HEK293 (cell line): ENCODE data around the gene UNC93A.

Experiments used
- CTCF ChIA-PET: fragments of 350-600 bp; formaldehyde crosslinking; extraction: SDS; loops from one replicate; lab custom pipeline; 2021; ENCODE audit warnings: antibody characterized with exemption; lab: Yijun Ruan, JAX
- POLR2A ChIA-PET: fragments of 300-600 bp; formaldehyde crosslinking; extraction: SDS; loops from one replicate; lab custom pipeline; 2020; ENCODE audit warnings: antibody characterized with exemption, inconsistent platforms; lab: Yijun Ruan, JAX
- H3K27ac ChIP-seq: fragments of 200-500 bp; sonication (Bioruptor generic); 2 replicates; pipeline ENCODE4 v1.5.1; 2014; ENCODE audit warnings: low read depth, low read length, control low read depth, inconsistent platforms; ENCODE audit errors: extremely low read depth
- H3K36me3 ChIP-seq, 2 experiments: fragments of 200-500 bp in 1 of 2; sonication (Bioruptor generic) in 1 of 2; 1 replicate in 1 of 2; 2 replicates in 1 of 2; pipeline ENCODE4 v1.5.1; 2014 to 2017; ENCODE audit warnings: inconsistent platforms in 2 of 2, low read length in 2 of 2; ENCODE audit not compliant: control insufficient read depth in 2 of 2, insufficient read depth in 1 of 2
- H3K4me1 ChIP-seq: fragments of 200-500 bp; sonication (Bioruptor generic); 2 replicates; pipeline ENCODE4 v1.5.1; 2014; ENCODE audit warnings: mild to moderate bottlenecking, low read length, inconsistent platforms; ENCODE audit not compliant: control insufficient read depth, insufficient read depth
- H3K4me3 ChIP-seq: 2 replicates; pipeline ENCODE4 v1.5.1; 2011; ENCODE audit warnings: low read depth, mild to moderate bottlenecking, control low read depth, low read length, moderate library complexity
- H3K9me3 ChIP-seq: fragments of 200-500 bp; sonication (Bioruptor generic); 2 replicates; pipeline ENCODE4 v1.5.1; 2014; ENCODE audit warnings: low read depth, low read length, inconsistent platforms; ENCODE audit not compliant: control insufficient read depth, insufficient read depth
- BCL6B ChIP-seq: fragments of 450-650 bp; formaldehyde crosslinking; IDR thresholded peaks from 2 replicates; pipeline ENCODE4 v1.5.1; 2017; ENCODE audit warnings: missing biosample characterization, missing genetic modification characterization
- HOXD13 ChIP-seq: sonication (generic); formaldehyde crosslinking; IDR thresholded peaks from 2 replicates; pipeline ENCODE4 v1.8.0; 2022; ENCODE audit warnings: missing genetic modification reagents, borderline replicate concordance
- KLF1 ChIP-seq: fragments of 450-650 bp; formaldehyde crosslinking; IDR thresholded peaks from 2 replicates; pipeline ENCODE4 v1.5.1; 2016; ENCODE audit warnings: missing biosample characterization, missing genetic modification characterization
- PATZ1 ChIP-seq: fragments of 450-650 bp; formaldehyde crosslinking; IDR thresholded peaks from 2 replicates; pipeline ENCODE4 v1.5.1; 2016; ENCODE audit warnings: missing biosample characterization, missing genetic modification characterization
- PRDM1 ChIP-seq: fragments of 450-650 bp; formaldehyde crosslinking; IDR thresholded peaks from 2 replicates; pipeline ENCODE4; 2016; ENCODE audit warnings: missing biosample characterization, missing genetic modification characterization
- PRDM6 ChIP-seq: fragments of 450-650 bp; formaldehyde crosslinking; IDR thresholded peaks from 2 replicates; pipeline ENCODE4 v1.5.1; 2017; ENCODE audit warnings: missing biosample characterization, missing genetic modification characterization
- ZBTB6 ChIP-seq: fragments of 450-650 bp; formaldehyde crosslinking; IDR thresholded peaks from 2 replicates; pipeline ENCODE4 v1.5.1; 2017; ENCODE audit warnings: missing biosample characterization, missing genetic modification characterization
- ZFP41 ChIP-seq: fragments of 450-650 bp; formaldehyde crosslinking; IDR thresholded peaks from 2 replicates; pipeline ENCODE4 v1.5.1; 2016; ENCODE audit warnings: missing biosample characterization, missing genetic modification characterization, borderline replicate concordance
- ZIC2 ChIP-seq: fragments of 450-650 bp; formaldehyde crosslinking; IDR thresholded peaks from 2 replicates; pipeline ENCODE4 v1.5.1; 2016; ENCODE audit warnings: missing biosample characterization, missing genetic modification characterization
- ZNF140 ChIP-seq: fragments of 450-650 bp; formaldehyde crosslinking; IDR thresholded peaks from 2 replicates; pipeline ENCODE4 v1.5.1; 2016; ENCODE audit warnings: missing biosample characterization, missing genetic modification characterization
- ZNF184 ChIP-seq: fragments of 450-650 bp; IDR thresholded peaks from 2 replicates; pipeline ENCODE4 v1.5.1; 2018; ENCODE audit warnings: missing biosample characterization, mild to moderate bottlenecking, missing genetic modification characterization
- ZNF324 ChIP-seq: fragments of 450-650 bp; formaldehyde crosslinking; IDR thresholded peaks from 2 replicates; pipeline ENCODE4 v1.5.1; 2016; ENCODE audit warnings: missing biosample characterization, missing genetic modification characterization
- ZNF521 ChIP-seq: fragments of 450-650 bp; formaldehyde crosslinking; IDR thresholded peaks from 2 replicates; pipeline ENCODE4 v1.5.1; 2017; ENCODE audit warnings: missing biosample characterization, mild to moderate bottlenecking, missing genetic modification characterization
- ZNF629 ChIP-seq: fragments of 450-650 bp; formaldehyde crosslinking; IDR thresholded peaks from 2 replicates; pipeline ENCODE4 v1.5.1; 2017; ENCODE audit warnings: missing biosample characterization, missing genetic modification characterization
- ZNF692 ChIP-seq: fragments of 450-650 bp; formaldehyde crosslinking; IDR thresholded peaks from 2 replicates; pipeline ENCODE4 v1.5.1; 2016; ENCODE audit warnings: missing biosample characterization, missing genetic modification characterization
- ZNF701 ChIP-seq: fragments of 450-650 bp; formaldehyde crosslinking; IDR thresholded peaks from 2 replicates; pipeline ENCODE4 v1.5.1; 2016; ENCODE audit warnings: missing biosample characterization, missing genetic modification characterization
- ZSCAN18 ChIP-seq: fragments of 450-650 bp; formaldehyde crosslinking; IDR thresholded peaks from 2 replicates; pipeline ENCODE4 v1.5.1; 2016; ENCODE audit warnings: missing biosample characterization, missing genetic modification characterization
- ZSCAN30 ChIP-seq: fragments of 450-650 bp; IDR thresholded peaks from 2 replicates; pipeline ENCODE4 v1.5.1; 2018; ENCODE audit warnings: missing biosample characterization, mild to moderate bottlenecking, missing genetic modification characterization, moderate library complexity

The UNC93A gene

GRCh38 chr6:167306401-167306998 lies 15.4 kb downstream of the UNC93A start:
- CTCF ChIA-PET = interaction anchor here (1.7 kb wide), 1 partner anchor 45 kb away, joined by 4 read pairs; no protein-coding TSS in a partner anchor
- no peaks in the 10 kb centered on the region for H3K9me3 ChIP-seq
- TF ChIP-seq ZNF692 (tag by site-specific recombination) (no peak), ZIC2 (tag by site-specific recombination) (0 out of 2 replicates have a peak, but pooled peaks have one; percentile 9)
- H3K4me1 ChIP-seq = no peaks in the 10 kb centered on the region
- H3K4me3 ChIP-seq = no peak overlapping the region
- H3K27ac ChIP-seq = no peak overlapping the region
- POLR2A ChIA-PET = no interaction called here
- H3K36me3 ChIP-seq = no peaks in the 10 kb centered on the region

GRCh38 chr6:167307342-167307955 lies 16.3 kb downstream of the UNC93A start:
- no peak overlapping the region for H3K27ac ChIP-seq
- H3K4me3 ChIP-seq = no peak overlapping the region
- H3K4me1 ChIP-seq = no peaks in the 10 kb centered on the region
- no peaks in the 10 kb centered on the region for H3K36me3 ChIP-seq
- ChIA-PET POLR2A (no interaction called here), CTCF (interaction anchor here (0.6 to 0.7 kb wide), 2 partner anchors 291 to 675 kb away, joined by 3 to 4 read pairs; no protein-coding TSS in a partner anchor)
- TF ChIP-seq ZBTB6 (tag by site-specific recombination) (peak; percentile 96; the same call in 1 of the 2 replicates), ZNF629 (tag by site-specific recombination) (no peak)
- no peaks in the 10 kb centered on the region for H3K9me3 ChIP-seq

- no peak overlapping the region for H3K4me3 ChIP-seq
- TF ChIP-seq BCL6B = no peak
- no peak for TF ChIP-seq ZNF184 (tag by site-specific recombination)
- TF ChIP-seq ZNF701 (tag by site-specific recombination) = no peak
- no peak for TF ChIP-seq PRDM6 (tag by site-specific recombination)
- no peak for TF ChIP-seq ZSCAN18 (tag by site-specific recombination)
- TF ChIP-seq ZNF629 (tag by site-specific recombination) = no peak
- no peak for TF ChIP-seq PRDM1 (tag by site-specific recombination)
- no peak for TF ChIP-seq ZSCAN30 (tag by site-specific recombination)
- no peak for TF ChIP-seq ZNF324 (tag by site-specific recombination)
- no peak for TF ChIP-seq ZFP41 (tag by site-specific recombination)
- no peak for TF ChIP-seq HOXD13 (CRISPR knock-in tag)
- TF ChIP-seq KLF1 (tag by site-specific recombination) = no peak
- TF ChIP-seq PATZ1 (tag by site-specific recombination) = no peak
- TF ChIP-seq ZNF521 = no peak
- no peak for TF ChIP-seq ZNF140
- TF ChIP-seq, all 188 proteins: peak for 0
- CTCF ChIA-PET = interaction anchor here (0.7 kb wide), 1 partner anchor 676 kb away, joined by 3 read pairs; no protein-coding TSS in a partner anchor
- Histone ChIP-seq H3K27ac (no peak overlapping the region), H3K4me1 (no peaks in the 10 kb centered on the region), H3K36me3 (no peaks in the 10 kb centered on the region), H3K9me3 (no peaks in the 10 kb centered on the region)
- POLR2A ChIA-PET = no interaction called here
Observed at GRCh38 chr6:167308207-167308606, 17.1 kb downstream of the UNC93A start.
